Progenitor cell of endocrine pancreas (in vitro differentiated cells): ENCODE results near the gene NDUFV1. TPM values are rescaled to one million over a fixed set of nuclear protein-coding genes. Genes with fewer than 3 reads are reported as not detected.
"Not testable (repeated sequence)": the region's sequence is repeated elsewhere in the genome, so short reads cannot be mapped to it uniquely, and the experiment has no call there.

Source experiments
- DNase-seq: peaks from one replicate; pipeline ENCODE4 v3.0.0; 2021; ENCODE audit warnings: low spot score; ENCODE audit not compliant: unreplicated experiment
- H3K27ac Mint-ChIP-seq: 2 replicates; pipeline ENCODE4 v1.8.0; 2021; ENCODE audit warnings: mild to moderate bottlenecking, moderate library complexity, mixed read lengths
- H3K27me3 Mint-ChIP-seq: 2 replicates; pipeline ENCODE4 v1.8.0; 2021; ENCODE audit warnings: mixed read lengths
- H3K36me3 Mint-ChIP-seq: 2 replicates; pipeline ENCODE4 v1.8.0; 2022; ENCODE audit warnings: mixed read lengths; ENCODE audit not compliant: insufficient read depth
- H3K4me1 Mint-ChIP-seq: 2 replicates; pipeline ENCODE4 v1.8.0; 2021; ENCODE audit warnings: low read depth, mixed read lengths
- H3K4me3 Mint-ChIP-seq: 2 replicates; pipeline ENCODE4 v1.8.0; 2021; ENCODE audit warnings: low read depth, mild to moderate bottlenecking, moderate library complexity, mixed read lengths
- H3K9me3 Mint-ChIP-seq: 2 replicates; pipeline ENCODE4 v1.8.0; 2021; ENCODE audit warnings: low read depth, mixed read lengths
- total RNA-seq: library from RNA; stranded (reverse); gene quantifications from 2 replicates; pipeline ENCODE4 v1.2.1, GENCODE V29; 2021
- TF ChIP-seq, protein P1 (sequence below): fragments of 200-600 bp; sonication (generic); IDR thresholded peaks from one replicate; pipeline ENCODE4 v1.5.0; 2021; ENCODE audit warnings: antibody characterized with exemption, mild to moderate bottlenecking; ENCODE audit not compliant: unreplicated experiment

Gene NDUFV1
- total RNA-seq, 1 donor from 2014 or later = 137 TPM

DNA sequence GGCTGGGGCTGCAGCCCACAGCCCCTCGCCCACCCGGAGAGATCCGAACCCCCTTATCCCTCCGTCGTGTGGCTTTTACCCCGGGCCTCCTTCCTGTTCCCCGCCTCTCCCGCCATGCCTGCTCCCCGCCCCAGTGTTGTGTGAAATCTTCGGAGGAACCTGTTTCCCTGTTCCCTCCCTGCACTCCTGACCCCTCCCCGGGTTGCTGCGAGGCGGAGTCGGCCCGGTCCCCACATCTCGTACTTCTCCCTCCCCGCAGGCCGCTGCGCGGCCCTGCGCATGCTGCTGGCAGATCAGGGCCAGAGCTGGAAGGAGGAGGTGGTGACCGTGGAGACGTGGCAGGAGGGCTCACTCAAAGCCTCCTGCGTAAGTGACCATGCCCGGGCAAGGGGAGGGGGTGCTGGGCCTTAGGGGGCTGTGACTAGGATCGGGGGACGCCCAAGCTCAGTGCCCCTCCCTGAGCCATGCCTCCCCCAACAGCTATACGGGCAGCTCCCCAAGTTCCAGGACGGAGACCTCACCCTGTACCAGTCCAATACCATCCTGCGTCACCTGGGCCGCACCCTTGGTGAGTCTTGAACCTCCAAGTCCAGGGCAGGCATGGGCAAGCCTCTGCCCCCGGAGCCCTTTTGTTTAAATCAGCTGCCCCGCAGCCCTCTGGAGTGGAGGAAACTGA, 22.4 kb upstream of the NDUFV1 start:
- peak overlapping the region; percentile 95 for H3K27ac Mint-ChIP-seq
- peak; percentile 48 for DNase-seq

DNA sequence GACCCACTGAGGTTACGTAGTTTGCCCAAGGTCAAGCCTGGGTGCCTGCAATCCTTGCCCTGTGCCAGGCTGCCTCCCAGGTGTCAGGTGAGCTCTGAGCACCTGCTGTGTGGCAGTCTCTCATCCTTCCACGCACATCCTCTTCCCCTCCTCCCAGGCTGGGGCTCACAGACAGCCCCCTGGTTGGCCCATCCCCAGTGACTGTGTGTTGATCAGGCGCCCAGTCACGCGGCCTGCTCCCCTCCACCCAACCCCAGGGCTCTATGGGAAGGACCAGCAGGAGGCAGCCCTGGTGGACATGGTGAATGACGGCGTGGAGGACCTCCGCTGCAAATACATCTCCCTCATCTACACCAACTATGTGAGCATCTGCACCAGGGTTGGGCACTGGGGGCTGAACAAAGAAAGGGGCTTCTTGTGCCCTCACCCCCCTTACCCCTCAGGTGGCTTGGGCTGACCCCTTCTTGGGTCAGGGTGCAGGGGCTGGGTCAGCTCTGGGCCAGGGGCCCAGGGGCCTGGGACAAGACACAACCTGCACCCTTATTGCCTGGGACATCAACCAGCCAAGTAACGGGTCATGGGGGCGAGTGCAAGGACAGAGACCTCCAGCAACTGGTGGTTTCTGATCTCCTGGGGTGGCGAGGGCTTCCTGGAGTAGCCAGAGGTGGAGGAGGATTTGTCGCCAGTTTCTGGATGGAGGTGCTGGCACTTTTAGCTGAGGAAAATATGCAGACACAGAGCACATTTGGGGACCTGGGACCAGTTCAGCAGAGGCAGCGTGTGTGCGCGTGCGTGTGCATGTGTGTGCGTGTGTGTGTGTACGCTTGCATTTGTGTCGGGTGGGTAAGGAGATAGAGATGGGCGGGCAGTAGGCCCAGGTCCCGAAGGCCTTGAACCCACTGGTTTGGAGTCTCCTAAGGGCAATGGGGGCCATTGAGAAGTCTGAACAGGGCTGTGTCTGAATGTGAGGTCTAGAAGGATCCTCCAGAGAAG, 21.6 kb upstream of the NDUFV1 start:
- H3K27ac Mint-ChIP-seq = peak overlapping the region; percentile 95
- peak overlapping the region; percentile 87 for H3K4me3 Mint-ChIP-seq
- TF ChIP-seq, protein P1, sequence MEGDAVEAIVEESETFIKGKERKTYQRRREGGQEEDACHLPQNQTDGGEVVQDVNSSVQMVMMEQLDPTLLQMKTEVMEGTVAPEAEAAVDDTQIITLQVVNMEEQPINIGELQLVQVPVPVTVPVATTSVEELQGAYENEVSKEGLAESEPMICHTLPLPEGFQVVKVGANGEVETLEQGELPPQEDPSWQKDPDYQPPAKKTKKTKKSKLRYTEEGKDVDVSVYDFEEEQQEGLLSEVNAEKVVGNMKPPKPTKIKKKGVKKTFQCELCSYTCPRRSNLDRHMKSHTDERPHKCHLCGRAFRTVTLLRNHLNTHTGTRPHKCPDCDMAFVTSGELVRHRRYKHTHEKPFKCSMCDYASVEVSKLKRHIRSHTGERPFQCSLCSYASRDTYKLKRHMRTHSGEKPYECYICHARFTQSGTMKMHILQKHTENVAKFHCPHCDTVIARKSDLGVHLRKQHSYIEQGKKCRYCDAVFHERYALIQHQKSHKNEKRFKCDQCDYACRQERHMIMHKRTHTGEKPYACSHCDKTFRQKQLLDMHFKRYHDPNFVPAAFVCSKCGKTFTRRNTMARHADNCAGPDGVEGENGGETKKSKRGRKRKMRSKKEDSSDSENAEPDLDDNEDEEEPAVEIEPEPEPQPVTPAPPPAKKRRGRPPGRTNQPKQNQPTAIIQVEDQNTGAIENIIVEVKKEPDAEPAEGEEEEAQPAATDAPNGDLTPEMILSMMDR = no peak
- H3K4me1 Mint-ChIP-seq = peaks cover 46% of the 10 kb centered on the region
- H3K9me3 Mint-ChIP-seq = no peaks in the 10 kb centered on the region
- peaks cover 28% of the 10 kb centered on the region for H3K36me3 Mint-ChIP-seq
- DNase-seq = no peak
- no peaks in the 10 kb centered on the region for H3K27me3 Mint-ChIP-seq

More for the DNA sequence above, 22.4 kb upstream of the NDUFV1 start:
- TF ChIP-seq, protein P1 = no peak
- Mint-ChIP-seq H3K4me1 (peaks cover 53% of the 10 kb centered on the region), H3K9me3 (no peaks in the 10 kb centered on the region), H3K36me3 (peaks cover 27% of the 10 kb centered on the region), H3K4me3 (peak overlapping the region; percentile 87), H3K27me3 (no peaks in the 10 kb centered on the region)

DNA sequence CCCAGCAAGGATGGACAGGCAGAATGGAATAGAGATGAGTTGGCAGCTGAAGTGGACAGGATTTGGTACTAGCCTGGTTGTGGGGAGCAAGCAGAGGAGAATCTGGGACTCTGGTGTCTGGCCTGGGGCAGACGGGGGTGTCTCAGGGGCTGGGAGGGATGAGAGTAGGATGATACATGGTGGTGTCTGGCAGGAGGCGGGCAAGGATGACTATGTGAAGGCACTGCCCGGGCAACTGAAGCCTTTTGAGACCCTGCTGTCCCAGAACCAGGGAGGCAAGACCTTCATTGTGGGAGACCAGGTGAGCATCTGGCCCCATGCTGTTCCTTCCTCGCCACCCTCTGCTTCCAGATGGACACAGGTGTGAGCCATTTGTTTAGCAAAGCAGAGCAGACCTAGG, 20.8 kb upstream of the NDUFV1 start:
- no peaks in the 10 kb centered on the region for H3K27me3 Mint-ChIP-seq
- TF ChIP-seq, protein P1 = no peak
- peaks cover 31% of the 10 kb centered on the region for H3K36me3 Mint-ChIP-seq
- no peak for DNase-seq
- H3K4me1 Mint-ChIP-seq = peaks cover 40% of the 10 kb centered on the region
- H3K4me3 Mint-ChIP-seq = peak overlapping the region; percentile 87
- H3K27ac Mint-ChIP-seq = peak overlapping the region; percentile 84
- H3K9me3 Mint-ChIP-seq = no peaks in the 10 kb centered on the region

DNA sequence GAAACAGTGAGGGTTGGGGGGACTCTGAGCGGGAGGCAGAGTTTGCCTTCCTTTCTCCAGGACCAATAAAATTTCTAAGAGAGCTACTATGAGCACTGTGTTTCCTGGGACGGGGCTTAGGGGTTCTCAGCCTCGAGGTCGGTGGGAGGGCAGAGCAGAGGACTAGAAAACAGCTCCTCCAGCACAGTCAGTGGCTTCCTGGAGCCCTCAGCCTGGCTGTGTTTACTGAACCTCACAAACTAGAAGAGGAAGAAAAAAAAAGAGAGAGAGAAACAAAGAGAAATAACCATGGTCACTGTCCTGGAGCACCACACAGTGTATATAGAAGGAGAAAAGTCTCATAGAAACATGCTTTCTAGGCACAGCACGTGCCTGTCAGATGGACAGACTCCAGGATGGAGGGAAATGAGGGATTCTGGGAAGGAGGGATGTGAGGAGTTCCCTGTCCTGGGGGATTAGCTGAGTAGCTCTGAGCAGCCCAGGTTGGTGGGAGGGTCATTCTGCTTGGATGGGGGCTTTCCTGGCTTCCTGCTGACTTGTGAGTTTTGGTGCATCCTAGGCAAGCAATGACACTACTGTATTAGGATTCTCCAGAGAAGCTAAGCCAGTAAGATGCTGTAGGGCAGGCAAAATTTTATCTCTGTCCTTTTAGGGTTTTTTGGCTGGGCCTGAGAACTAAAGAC, 20.0 kb upstream of the NDUFV1 start:
- H3K4me3 Mint-ChIP-seq = peak overlapping the region; percentile 35
- H3K27ac Mint-ChIP-seq = peak overlapping the region; percentile 21
- TF ChIP-seq, protein P1 = no peak

DNA sequence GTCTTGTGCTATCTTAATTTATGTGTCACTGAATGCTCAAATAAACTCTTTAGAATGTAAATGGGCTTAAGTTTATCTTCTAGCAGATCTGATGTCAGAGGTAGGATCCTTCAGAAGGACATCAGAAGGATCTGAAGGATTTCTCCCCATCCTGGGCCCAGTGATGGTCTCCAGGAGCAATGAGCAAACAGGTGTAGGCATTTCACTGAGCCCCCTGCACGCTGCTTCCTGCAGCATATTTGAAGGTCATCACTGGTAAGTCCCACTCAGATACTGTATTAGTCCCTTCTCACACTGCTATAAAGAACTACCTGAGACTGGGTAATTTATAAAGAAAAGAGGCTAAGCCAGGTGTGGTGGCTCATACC, 18.6 kb upstream of the NDUFV1 start:
- Mint-ChIP-seq H3K27me3 (no peaks in the 10 kb centered on the region), H3K9me3 (no peaks in the 10 kb centered on the region), H3K4me1 (peaks cover 22% of the 10 kb centered on the region), H3K27ac (peak overlapping the region; percentile 62), H3K4me3 (no peak overlapping the region), H3K36me3 (peaks cover 31% of the 10 kb centered on the region)
- TF ChIP-seq, protein P1 = no peak
- no peak for DNase-seq

More for the DNA sequence above, 20.0 kb upstream of the NDUFV1 start:
- no peaks in the 10 kb centered on the region for H3K27me3 Mint-ChIP-seq
- H3K4me1 Mint-ChIP-seq = peaks cover 32% of the 10 kb centered on the region
- DNase-seq = no peak
- H3K36me3 Mint-ChIP-seq = peaks cover 31% of the 10 kb centered on the region
- no peaks in the 10 kb centered on the region for H3K9me3 Mint-ChIP-seq

DNA sequence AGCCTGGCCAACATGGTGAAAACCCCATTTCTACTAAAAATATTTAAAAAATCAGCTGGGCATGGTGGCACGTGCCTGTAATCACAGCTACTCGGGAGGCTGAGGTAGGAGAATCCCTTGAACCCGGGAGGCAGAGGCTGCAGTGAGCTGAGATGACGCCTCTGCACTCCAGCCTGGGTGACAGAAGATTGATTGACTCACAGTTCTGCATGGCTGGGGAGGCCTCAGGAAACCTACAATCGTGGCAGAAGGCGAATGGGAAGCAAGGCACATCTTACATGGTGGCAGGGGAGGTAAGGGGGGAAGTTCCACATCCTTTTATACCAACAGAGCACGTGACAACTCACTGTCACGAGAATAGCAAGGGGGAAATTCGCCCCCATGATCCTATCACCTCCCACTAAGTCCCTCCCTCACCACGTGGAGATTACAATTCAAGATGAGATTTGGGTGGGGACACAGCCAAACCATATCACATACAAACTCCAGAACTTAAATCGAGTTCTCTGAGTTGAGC, 17.8 kb upstream of the NDUFV1 start:
- not testable (repeated sequence) for H3K4me3 Mint-ChIP-seq, H3K9me3 Mint-ChIP-seq, DNase-seq, H3K27ac Mint-ChIP-seq, H3K27me3 Mint-ChIP-seq
- peaks cover 31% of the 10 kb centered on the region for H3K36me3 Mint-ChIP-seq
- peaks cover 22% of the 10 kb centered on the region for H3K4me1 Mint-ChIP-seq
